Measurements from ENCODE around the gene INIP.
"Not testable (repeated sequence)": the region's sequence is repeated elsewhere in the genome, so short reads cannot be mapped to it uniquely, and the experiment has no call there.

INIP gene

GRCh38 chr9:112677040-112677439 is 40.9 kb downstream of the INIP start:
- H3K4me3 ChIP-seq (ENCODE audit: low read depth, low read length) = no peak overlapping the region
- ChIA-PET CTCF (no interaction called here), POLR2A (no interaction called here)
- TF ChIP-seq CTCF (IDR thresholded peaks at IDR 0.05; ENCODE audit: insufficient read depth, low read length, missing control alignments) = no peak
- no peak for DNase-seq (ENCODE audit: low read depth, low spot score)

- H3K4me3 ChIP-seq (ENCODE audit: low read depth, low read length); DNase-seq (ENCODE audit: low read depth, low spot score); POLR2A ChIA-PET: not testable (repeated sequence)
- CTCF ChIA-PET = interaction anchor here (0.6 to 1.0 kb wide), 4 partner anchors 10 to 341 kb away, joined by 3 to 4 read pairs (median 4); no protein-coding TSS in a partner anchor
Observed at GRCh38 chr9:112673221-112673620, 44.7 kb downstream of the INIP start.

GRCh38 chr9:112670991-112671625 is 46.8 kb downstream of the INIP start:
- no peak for TF ChIP-seq CTCF (IDR thresholded peaks at IDR 0.05; ENCODE audit: insufficient read depth, low read length, missing control alignments)
- no peak overlapping the region for H3K4me3 ChIP-seq (ENCODE audit: low read depth, low read length)
- CTCF ChIA-PET = no interaction called here
- POLR2A ChIA-PET = no interaction called here
- no peak for DNase-seq (ENCODE audit: low read depth, low spot score)

- POLR2A ChIA-PET = no interaction called here
- TF ChIP-seq CTCF (IDR thresholded peaks at IDR 0.05; ENCODE audit: insufficient read depth, low read length, missing control alignments) = no peak
- CTCF ChIA-PET = interaction anchor here (0.9 kb wide), 1 partner anchor 308 kb away, joined by 3 read pairs; no protein-coding TSS in a partner anchor
- no peak for DNase-seq (ENCODE audit: low read depth, low spot score)
- no peak overlapping the region for H3K4me3 ChIP-seq (ENCODE audit: low read depth, low read length)
Observed at GRCh38 chr9:112669326-112669725, 48.6 kb downstream of the INIP start.

GRCh38 chr9:112665347-112665746 is 52.6 kb downstream of the INIP start:
- no peak overlapping the region for H3K4me3 ChIP-seq (ENCODE audit: low read depth, low read length)
- ChIA-PET CTCF (interaction anchor here (1.0 to 6.2 kb wide), 5 partner anchors 11 to 567 kb away, joined by 3 to 46 read pairs (median 7); no protein-coding TSS in a partner anchor), POLR2A (interaction anchor here (0.6 kb wide), 1 partner anchor 222 kb away, joined by 4 read pairs; no protein-coding TSS in a partner anchor)
- DNase-seq (ENCODE audit: low read depth, low spot score) = no peak
- TF ChIP-seq CTCF (IDR thresholded peaks at IDR 0.05; ENCODE audit: insufficient read depth, low read length, missing control alignments) = no peak

GRCh38 chr9:112664531-112664930 is 53.4 kb downstream of the INIP start:
- CTCF ChIA-PET = interaction anchor here (1.4 to 6.2 kb wide), 4 partner anchors 10 to 221 kb away, joined by 3 to 46 read pairs (median 8); no protein-coding TSS in a partner anchor

More at GRCh38 chr9:112664531-112664930, 53.4 kb downstream of the INIP start:
- no peak for DNase-seq (ENCODE audit: low read depth, low spot score)
- POLR2A ChIA-PET = no interaction called here
- no peak overlapping the region for H3K4me3 ChIP-seq (ENCODE audit: low read depth, low read length)
- no peak for TF ChIP-seq CTCF (IDR thresholded peaks at IDR 0.05; ENCODE audit: insufficient read depth, low read length, missing control alignments)

Data from AG04449 (cell line).